ENCODE results near the gene CLDN1. TPM values are rescaled to one million over a fixed set of nuclear protein-coding genes. Genes with fewer than 3 reads are reported as not detected.
A peak's percentile ranks its signal among the peaks of the same experiment; 100 is the strongest.

CLDN1 gene, protein sequence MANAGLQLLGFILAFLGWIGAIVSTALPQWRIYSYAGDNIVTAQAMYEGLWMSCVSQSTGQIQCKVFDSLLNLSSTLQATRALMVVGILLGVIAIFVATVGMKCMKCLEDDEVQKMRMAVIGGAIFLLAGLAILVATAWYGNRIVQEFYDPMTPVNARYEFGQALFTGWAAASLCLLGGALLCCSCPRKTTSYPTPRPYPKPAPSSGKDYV
- total RNA-seq (2014; rRNA removed): 0.06 TPM in 1 of 2 replicates, not detected in the other
- polyA plus RNA-seq (2012): 0.29 TPM

DNA sequence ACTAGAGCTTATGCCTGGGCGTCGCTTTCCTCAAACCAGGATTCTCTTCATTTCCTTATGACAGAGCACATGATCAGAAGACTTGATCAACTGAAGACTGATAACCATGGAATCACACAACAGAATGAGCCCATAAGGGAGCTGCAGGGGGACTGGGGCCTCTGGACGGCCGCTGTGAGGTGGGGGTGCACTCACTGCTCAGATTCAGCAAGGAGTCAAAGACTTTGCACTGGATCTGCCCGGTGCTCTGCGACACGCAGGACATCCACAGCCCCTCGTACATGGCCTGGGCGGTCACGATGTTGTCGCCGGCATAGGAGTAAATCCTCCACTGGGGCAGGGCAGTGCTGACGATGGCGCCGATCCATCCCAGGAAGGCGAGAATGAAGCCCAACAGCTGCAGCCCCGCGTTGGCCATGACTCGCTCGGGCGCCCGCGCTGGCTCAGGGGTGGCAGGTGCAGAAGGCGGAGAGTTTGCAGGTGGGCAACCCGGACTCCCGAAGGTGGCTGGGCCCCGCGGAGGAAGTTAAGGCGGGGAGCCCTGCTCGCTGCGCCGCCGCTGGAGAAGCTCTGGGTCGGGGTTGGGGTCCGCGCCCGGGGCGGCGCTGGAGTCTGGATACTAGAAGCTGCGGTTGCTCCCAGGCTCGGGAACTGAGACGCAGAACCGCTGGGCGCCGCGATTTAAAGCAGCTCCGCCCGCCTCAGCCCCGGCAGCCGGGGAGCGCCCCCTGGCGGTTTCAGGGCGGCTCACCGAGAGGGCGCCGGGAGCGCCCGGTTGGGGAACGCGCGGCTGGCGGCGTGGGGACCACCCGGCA is at the start of gene CLDN1:
TSS of gene CLDN1 (minus strand) at position 658 of the 815 bp plus-strand sequence. CDS start at position 418, 240 bp downstream.
- DNase-seq (ENCODE audit: low read depth): peak; percentile 63

DNA sequence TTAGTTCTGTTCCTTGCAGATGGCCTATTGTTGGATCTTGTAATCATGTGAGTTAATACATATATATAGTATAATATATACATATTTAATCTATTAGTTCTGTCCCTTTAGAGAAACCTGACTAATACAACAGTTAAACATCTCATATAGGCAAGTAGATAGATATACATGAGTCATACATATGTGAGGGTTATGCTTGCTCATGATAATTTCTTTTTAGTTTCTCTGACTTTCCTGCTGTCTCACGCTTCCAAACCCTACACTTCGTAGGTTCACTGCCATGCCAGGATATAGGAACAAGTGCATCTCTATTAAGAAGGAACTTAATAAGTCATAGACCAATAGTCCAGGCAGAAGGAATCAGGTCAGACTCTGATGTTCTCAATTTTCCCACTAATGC is 48.9 kb upstream of the CLDN1 start:
- DNase-seq (ENCODE audit: low read depth): no peak

DNA sequence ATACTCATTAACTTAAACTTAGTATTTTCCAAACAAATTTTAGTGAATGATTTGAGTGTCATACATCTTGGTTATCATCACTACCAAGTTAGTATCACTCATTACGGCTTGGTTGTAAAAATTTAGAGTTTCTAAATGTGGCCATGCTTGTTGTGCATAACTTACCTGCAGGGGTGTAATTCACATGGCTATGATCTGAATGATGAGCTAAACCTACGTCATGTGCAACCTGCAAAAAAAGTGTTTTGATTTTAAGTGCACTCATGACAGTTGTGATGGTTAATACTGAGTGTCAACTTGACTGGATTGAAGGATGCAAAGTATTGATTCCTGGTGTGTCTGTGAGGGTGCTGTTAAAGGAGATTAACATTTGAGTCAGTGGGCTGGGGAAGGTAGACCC is 48.1 kb upstream of the CLDN1 start:
- DNase-seq (ENCODE audit: low read depth): no peak

DNA sequence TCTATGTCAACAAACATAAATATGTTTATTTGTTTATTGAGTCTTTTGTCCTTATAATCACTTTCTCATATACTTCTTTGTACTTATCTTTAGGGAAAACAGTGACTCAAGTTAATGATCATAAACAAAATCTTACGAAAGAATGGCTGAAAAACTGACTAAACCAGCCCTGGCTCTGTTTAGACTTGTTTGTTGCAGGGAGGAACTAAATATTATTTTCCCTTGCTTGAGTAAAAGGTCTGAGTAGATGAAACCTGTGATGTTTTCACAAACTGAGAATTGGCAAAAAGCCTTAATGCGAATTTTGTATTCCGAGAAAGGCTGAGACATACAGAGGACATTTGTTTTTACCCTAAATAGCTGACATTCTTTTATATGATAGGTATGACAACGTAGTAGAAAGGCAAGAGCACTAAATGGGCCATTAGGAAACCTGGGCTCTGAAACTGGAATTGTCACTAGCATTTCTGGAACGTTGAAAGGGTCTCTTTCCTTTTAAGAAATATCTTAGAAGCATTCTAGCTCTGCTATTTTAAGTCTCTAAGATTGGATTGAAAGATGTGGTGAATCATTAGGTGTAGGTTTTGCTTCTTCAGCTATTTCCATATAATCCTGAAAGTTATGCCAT is 47.5 kb upstream of the CLDN1 start:
- DNase-seq (ENCODE audit: low read depth): no peak

DNA sequence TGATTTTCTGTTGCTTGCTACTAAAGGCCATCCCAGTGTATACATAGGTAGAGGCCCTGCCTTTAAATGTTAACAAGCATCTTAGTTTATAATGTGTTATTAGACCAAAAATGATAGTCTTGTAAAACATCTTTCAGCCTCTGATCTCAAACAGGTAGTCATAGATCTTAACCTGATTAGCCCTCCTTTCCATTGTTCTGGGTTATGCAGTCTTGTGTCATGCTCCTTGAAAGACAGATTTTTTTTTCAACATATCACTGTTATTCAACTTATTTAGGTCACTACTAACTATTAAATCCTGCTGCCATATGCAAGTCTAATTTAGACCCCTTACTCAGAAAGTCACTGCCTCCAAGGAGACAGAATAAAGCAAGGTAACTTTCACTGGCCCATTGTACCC is 46.6 kb upstream of the CLDN1 start:
- DNase-seq (ENCODE audit: low read depth): no peak

DNA sequence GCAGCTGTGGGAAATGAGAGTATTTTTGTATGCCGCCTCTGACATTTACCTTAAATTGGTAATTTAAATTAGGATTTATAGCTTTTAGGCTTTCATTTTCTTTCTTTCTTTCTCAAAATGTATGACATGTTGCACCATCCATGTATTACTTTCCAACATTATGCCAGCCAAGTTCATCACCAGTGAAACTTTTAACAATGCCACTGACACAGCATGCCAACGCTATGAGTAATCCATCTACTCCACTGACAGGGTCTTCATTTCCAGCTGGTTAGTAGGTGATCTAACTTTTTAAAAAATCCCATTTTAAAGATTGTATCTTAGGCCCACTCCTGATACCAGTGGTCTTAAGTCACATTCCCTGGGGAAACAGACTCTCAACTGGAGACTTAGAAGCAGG is 43.9 kb upstream of the CLDN1 start:
- DNase-seq (ENCODE audit: low read depth): peak; percentile 65

DNA sequence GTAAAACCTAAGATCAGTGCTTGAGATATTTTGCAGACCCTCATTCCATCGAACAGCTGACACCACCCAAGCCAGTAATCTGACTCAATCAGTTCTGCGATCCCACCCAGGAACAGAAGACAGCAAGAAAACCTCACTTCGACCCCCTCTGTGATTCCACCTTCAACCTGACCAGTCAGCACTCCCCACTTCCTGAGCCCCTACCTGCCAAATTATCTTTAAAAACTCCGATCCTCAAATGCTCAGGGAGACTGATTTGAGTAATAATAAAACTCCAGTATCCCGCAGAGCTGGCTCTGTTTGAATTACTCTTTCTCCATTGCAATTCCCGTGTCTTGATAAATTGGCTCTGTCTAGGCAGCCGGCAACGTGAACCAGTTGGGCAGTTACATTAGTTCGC is 40.0 kb upstream of the CLDN1 start:
- no peak for DNase-seq (ENCODE audit: low read depth)

DNA sequence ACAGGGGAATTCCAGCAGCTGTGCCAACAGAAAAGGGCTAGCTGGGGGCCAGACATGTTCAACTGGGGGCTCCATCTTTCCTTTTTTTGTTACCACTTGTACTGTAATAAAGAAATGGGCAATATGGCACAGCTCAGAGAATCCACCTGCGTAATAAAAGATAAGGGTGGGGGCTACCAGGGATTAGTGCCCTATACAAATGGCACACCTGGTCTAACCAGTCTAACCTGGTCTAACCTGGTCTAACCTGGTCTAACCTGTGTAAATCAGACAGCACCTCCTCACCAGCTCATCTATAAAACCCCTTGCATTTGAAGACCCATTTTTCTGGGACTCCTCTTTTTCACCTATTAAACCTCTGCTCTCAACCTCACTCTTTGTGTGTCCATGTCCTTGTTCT is 39.5 kb upstream of the CLDN1 start:
- no peak for DNase-seq (ENCODE audit: low read depth)

DNA sequence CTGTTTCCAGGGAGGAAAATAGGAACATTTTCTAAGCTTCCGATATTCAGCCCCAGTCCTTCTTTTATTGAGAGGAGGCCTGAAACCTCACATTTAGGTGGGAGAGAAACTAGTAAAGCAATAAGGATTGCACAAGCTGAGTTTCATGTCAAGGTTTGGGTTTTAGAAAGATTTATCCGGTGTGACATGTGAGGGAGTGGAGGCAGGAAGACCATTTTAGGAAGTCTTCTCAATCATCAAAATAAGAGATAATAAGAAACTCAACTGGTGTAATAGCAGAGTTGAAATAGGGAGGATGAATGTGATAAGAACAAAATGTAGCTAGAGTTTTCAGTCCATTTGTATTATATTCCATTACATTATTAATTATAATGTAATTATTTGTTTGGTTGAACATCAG is 38.0 kb upstream of the CLDN1 start:
- no peak for DNase-seq (ENCODE audit: low read depth)

DNA sequence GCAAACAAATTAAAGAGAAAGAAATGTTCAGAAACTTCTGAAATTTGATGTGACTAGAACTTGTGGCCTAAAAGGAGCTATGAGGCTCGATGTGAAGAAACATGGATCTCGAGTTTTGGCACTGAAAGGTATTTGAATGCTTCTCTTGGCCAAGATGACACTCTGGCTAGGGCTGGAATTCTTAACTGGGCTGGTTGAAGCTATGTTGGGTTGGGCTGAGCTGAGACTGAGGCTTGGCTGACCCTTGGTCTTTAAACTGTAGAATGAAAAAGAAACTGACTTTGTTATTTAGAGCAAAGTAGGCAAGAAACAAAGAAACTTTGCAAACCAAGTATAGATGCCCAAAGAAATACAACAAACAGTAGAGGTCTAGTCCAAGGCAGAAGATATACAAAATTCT is 37.6 kb upstream of the CLDN1 start:
- no peak for DNase-seq (ENCODE audit: low read depth)

DNA sequence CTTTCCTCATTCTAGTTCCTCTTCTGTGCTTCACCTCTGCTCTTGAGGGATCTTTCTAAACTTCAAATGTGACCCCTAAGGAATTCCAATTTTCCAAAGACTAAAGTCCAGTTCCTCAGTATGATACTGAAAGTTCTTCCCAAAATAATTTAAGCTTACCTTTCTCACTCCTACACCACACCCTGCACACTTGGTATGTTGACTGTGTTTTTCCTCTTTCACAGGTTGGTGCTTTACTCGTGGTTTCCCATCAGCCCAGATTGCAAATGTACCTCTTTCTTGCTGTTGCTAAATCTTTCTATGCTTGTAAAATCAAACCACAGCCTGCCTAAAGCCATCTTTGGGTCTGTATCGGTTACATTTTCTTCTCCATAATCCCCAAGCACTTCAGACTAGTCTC is 35.2 kb upstream of the CLDN1 start:
- no peak for DNase-seq (ENCODE audit: low read depth)

DNA sequence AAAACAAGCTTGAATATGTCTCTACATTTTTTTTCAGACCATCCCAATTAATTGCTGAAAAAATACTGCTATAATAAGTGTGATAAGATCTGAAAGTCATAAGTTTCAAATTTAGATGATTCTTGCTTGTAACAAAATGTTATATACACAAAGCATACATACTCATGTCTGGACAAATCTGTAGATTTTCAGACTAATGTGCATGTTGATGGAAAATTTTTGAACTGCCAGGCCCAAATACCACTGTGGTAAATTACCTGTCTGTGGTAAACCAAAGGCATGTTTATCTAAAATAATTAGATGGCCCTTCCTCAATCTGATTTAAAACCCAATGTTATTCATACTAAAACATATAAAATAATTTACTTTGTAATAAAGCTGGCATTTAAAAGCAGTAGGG is 34.0 kb upstream of the CLDN1 start:
- DNase-seq (ENCODE audit: low read depth): no peak

DNA sequence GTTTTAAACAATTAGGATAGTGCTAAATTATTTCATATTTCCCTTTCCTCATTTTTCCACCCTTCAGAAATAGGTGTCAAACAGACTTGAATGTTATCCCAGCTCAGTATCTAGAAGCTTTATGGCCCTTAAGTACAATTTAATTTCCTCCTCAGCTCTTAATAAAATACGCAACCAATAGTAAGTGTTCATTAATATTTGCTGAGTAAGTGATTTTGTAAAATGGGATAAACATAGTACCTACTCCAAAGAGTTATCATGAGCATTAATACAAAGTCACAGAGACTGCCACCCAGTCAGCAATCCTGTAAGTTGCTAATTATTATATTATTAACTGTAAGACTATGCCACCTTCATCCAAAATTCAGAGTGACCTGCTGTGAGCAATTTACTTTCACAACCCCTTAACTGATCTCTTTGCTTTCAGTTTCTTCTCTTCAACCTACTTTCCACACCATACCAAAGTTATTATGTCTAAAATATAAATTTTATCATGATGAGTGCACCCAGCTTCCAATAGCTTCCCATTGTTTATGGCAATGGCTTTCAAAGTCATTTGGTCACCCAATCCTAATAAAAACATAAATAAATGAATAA is 30.7 kb upstream of the CLDN1 start:
- no peak for DNase-seq (ENCODE audit: low read depth)

DNA sequence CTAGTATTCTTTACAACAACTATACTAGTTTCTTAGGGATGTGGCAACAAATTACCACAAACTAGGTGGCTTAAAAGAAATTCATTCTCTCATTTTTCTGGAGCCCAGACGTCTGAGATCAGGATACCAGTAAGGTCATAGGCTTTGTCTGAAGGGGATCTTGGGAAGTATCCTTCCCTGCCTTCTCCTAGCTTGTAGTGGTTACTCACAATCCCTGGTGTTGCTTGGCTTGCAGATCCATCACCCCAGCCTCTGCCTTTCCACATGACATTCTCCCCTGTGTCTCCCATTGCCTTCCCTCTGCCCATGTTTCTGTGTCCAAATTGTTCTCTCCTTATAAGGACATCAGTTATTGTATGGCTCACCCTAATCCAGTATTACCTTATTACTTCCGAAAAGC is 24.3 kb upstream of the CLDN1 start:
- DNase-seq (ENCODE audit: low read depth): no peak

DNA sequence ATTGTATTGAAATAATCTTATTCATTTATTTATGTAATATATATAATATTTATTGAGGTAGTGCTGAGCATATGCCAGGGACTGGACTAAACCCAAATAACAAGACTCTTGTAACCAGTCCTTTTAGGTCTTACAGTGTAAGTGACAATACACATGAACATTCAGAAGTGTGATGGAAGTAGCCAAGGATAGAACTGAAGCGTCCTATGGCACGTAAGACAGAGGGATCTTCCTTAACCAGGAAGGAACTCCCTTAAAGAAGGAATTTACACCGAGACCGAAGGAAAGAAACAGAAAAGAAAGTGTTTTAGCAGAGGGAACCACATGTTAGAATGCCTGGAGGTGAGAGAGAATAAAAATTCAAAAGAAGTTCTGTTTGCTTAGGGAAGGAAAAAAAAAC is 23.6 kb upstream of the CLDN1 start:
- no peak for DNase-seq (ENCODE audit: low read depth)

DNA sequence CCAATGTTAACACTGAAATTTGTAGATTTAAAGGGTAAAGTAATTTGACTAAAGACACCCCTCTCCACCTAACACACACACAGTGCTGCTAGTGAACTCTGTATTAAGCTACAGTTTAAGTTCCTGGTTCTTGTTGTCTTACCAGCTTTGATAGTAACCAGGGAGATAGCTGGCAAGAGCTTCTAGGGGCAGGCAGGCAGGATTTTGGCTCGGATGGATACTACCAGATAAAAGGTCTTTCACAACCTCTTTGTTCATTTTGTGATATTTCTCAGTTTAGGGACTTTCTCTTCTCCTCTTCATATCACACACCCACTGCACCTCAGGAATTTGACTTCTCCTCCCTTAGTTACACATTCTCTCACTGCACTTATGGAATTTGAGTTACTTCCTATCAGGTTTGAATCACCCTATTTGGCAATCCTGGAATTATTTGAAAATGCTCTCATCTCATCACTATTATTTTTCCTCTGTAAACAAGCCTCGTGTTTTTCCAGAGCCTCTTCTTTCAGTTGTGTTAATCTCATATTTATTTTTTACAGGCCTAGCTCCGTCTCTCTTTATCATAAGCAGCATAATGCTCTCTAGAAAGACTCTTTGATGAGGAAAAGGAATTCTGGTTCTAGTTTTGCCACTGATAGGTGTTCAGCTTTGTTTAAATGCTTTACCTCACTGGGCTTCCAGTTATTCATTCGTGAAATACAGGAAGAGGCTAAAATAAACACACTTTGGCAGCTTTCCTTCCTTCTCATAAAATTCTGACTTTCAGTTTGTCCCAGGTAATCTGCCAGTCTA is 23.0 kb upstream of the CLDN1 start:
- peak; percentile 84 for DNase-seq (ENCODE audit: low read depth)

DNA sequence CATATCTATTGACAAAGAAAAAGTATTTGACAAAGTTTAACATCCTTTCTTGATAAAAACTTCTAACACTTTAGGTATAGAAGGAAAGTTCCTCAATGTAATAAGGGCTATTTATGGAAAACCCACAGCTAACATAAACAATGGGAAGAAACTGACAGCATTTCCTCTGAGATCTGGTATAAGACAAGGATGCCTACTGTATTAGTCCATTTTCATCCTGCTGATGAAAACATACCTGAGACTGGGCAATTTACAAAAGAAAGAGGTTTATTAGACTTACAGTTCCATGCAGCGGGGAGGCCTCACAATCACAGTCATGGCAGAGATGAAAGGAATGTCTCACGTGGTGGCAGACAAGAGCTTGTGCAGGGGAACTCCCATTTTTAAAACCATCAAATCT is 17.8 kb upstream of the CLDN1 start:
- no peak for DNase-seq (ENCODE audit: low read depth)

DNA sequence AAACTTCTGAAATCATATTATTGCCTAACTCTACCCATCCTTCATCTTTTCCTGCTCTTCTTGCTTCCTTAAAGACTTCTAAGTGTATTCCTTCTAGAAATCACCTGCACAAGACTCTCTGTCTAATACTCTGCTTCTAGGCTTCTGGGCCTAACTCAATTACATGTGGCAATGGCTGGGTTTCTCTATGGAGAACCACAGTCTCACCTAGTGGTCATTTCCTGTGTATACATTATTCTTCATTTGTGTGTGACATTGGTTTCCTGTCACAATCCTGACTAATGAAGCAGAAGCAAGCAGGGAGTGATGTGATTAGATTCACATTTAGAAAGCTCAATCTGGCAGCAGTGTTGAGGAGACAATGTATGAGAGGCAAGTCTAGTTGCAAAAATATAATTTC is 16.9 kb upstream of the CLDN1 start:
- DNase-seq (ENCODE audit: low read depth): peak; percentile 28

DNA sequence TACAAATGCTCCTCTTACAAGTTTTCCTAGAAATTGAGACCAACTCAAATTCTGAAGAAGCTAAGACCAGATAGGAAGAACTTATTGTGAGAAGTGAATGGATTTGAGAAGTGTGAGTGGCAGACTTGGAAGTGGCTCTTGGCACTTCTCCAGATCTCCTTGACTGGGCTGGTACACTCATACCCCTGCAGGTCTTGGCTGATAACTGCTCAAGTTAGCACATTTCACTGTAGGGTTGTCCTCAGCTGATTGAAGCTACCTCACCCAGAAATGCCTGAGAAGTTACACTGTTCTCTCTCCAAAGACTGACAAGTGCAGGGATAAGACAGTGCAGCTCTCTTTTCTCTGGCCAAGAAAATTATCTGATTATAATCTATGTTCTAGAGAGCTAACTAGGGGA is 16.5 kb upstream of the CLDN1 start:
- DNase-seq (ENCODE audit: low read depth): peak; percentile 45

DNA sequence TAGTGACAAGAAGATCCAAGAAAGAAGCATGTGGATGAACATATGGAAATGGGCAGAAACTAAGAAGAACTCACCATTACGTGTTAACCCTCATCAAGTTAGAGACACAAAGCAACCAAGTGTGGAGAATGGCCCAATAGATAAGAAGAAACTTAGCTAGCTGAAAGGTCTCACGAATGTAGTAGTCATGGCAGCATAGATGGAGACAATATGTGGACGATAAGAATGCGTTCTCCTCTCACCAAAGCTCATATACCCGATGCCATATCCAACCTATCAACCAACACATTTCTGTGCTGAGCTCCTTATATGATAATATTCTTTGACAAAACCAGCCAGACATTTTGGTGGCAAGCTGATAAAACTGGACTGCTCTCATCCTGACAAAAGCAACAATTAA is 15.1 kb upstream of the CLDN1 start:
- DNase-seq (ENCODE audit: low read depth): no peak

DNA sequence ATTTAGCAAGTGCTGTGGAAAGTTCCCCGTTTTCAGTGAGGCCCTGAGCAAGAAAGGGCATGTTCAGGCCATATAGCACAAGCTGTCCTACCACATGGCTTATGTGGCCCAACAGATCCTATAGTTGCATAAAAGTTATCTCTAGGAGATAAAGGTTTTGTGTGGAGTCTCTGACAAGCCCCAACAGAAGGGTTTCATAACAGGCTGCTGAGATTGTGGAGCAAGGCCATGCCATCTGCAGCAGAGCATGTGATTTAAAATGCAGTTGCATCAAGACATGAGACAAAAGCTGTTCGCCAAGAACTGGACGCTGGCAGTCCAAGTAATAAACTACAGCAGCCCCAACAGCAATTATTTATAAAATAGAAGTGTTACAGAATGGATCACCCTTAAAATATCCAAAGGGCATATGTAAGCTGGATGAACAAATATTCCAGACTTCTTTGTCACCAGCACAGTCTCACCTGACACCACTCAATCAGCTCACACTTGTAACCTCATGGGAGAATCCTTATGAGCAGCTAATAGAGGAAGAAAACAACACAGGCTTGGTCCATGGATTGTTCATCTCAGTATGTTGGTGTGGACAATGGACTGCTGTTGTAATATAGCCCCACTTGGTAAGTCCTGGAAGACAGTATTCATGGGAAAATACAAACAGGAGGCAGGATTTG is 14.4 kb upstream of the CLDN1 start:
- no peak for DNase-seq (ENCODE audit: low read depth)

Measured in LHCN-M2 (cell line).